Measurements from ENCODE around the gene BGN. TPM values are rescaled to one million over a fixed set of nuclear protein-coding genes. Genes with fewer than 3 reads are reported as not detected.

The BGN gene
- total and polyA plus RNA-seq, 4 experiments from 2014 or later = not detected

- Mint-ChIP-seq H3K27ac (no peak overlapping the region), H3K27me3 (no peaks in the 10 kb centered on the region), H3K4me1 (no peaks in the 10 kb centered on the region), H3K9me3 (no peaks in the 10 kb centered on the region), H3K36me3 (no peaks in the 10 kb centered on the region), H3K4me3 (no peak overlapping the region)
- no peaks in the 10 kb centered on the region for H3K36me3 ChIP-seq (ENCODE audit: insufficient read depth, low read length)
- H3K27ac ChIP-seq (ENCODE audit: low read depth, low read length) = no peak overlapping the region
- ChIA-PET POLR2A (ENCODE audit: partially characterized antibody) (no interaction called here), CTCF (ENCODE audit: partially characterized antibody) (no interaction called here)
- H3K27me3 ChIP-seq (ENCODE audit: insufficient read depth, low read length) = no peaks in the 10 kb centered on the region
- H3K4me1 ChIP-seq (ENCODE audit: insufficient read depth, low read length) = no peaks in the 10 kb centered on the region
- no peak for DNase-seq
- H3K9me3 ChIP-seq (ENCODE audit: control insufficient read depth in 1 of 2, low read length in 2 of 2) = no peaks in the 10 kb centered on the region
- intact Hi-C loops (cut with micrococcal nuclease) = no loop called here
- H3K4me3 ChIP-seq (ENCODE audit: low read length in 2 of 2) = no peak overlapping the region
These were observed 9.2 kb upstream of the BGN start for GRCh38 chrX:153485396-153486080.

GRCh38 chrX:153486171-153486570 is 8.6 kb upstream of the BGN start:
- no peaks in the 10 kb centered on the region for H3K27me3 Mint-ChIP-seq
- Histone ChIP-seq H3K9me3 (ENCODE audit: control insufficient read depth in 1 of 2, low read length in 2 of 2) (no peaks in the 10 kb centered on the region), H3K4me3 (ENCODE audit: low read length in 2 of 2) (no peak overlapping the region), H3K36me3 (ENCODE audit: insufficient read depth, low read length) (no peaks in the 10 kb centered on the region), H3K27ac (ENCODE audit: low read depth, low read length) (no peak overlapping the region), H3K27me3 (ENCODE audit: insufficient read depth, low read length) (no peaks in the 10 kb centered on the region), H3K4me1 (ENCODE audit: insufficient read depth, low read length) (no peaks in the 10 kb centered on the region)
- no peak overlapping the region for H3K27ac Mint-ChIP-seq
- intact Hi-C loops (cut with micrococcal nuclease) = no loop called here
- ChIA-PET POLR2A (ENCODE audit: partially characterized antibody) (no interaction called here), CTCF (ENCODE audit: partially characterized antibody) (no interaction called here)
- no peaks in the 10 kb centered on the region for H3K4me1 Mint-ChIP-seq
- no peak for DNase-seq
- no peak overlapping the region for H3K4me3 Mint-ChIP-seq
- no peaks in the 10 kb centered on the region for H3K9me3 Mint-ChIP-seq
- no peaks in the 10 kb centered on the region for H3K36me3 Mint-ChIP-seq

DNA sequence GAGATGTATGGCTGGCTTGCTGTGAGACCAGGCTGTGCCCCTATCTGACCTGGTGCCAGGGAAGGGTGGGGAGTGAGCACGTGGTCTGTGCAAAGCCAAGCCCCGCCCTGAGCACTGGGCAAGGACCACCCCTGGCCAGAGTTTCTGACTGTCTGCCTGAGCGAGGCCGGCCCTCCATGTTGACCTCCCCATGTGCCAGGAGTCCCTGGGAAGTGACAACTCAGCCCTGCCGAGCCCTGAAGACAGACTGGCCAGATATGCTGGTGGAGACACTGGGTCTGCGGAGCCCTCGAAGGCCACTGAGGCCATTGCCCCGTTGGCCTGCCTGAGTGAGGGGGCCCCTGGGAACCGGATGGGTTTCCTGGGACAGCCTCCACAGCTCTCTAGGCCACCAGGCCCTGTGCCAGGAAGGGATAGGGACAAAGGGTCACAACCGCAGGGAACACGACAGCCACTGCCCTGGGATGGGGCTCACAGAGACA is 7.1 kb upstream of the BGN start:
- Histone ChIP-seq H3K4me3 (ENCODE audit: low read length in 2 of 2) (no peak overlapping the region), H3K9me3 (ENCODE audit: control insufficient read depth in 1 of 2, low read length in 2 of 2) (no peaks in the 10 kb centered on the region), H3K36me3 (ENCODE audit: insufficient read depth, low read length) (no peaks in the 10 kb centered on the region), H3K27me3 (ENCODE audit: insufficient read depth, low read length) (no peaks in the 10 kb centered on the region), H3K27ac (ENCODE audit: low read depth, low read length) (no peak overlapping the region), H3K4me1 (ENCODE audit: insufficient read depth, low read length) (no peaks in the 10 kb centered on the region)
- Mint-ChIP-seq H3K27me3 (no peaks in the 10 kb centered on the region), H3K36me3 (no peaks in the 10 kb centered on the region), H3K4me3 (no peak overlapping the region), H3K9me3 (no peaks in the 10 kb centered on the region), H3K27ac (no peak overlapping the region), H3K4me1 (no peaks in the 10 kb centered on the region)
- POLR2A ChIA-PET (ENCODE audit: partially characterized antibody) = no interaction called here
- DNase-seq = no peak
- intact Hi-C loops (cut with micrococcal nuclease) = no loop called here
- CTCF ChIA-PET (ENCODE audit: partially characterized antibody) = no interaction called here

- intact Hi-C loops (cut with micrococcal nuclease) = no loop called here
- CTCF ChIA-PET (ENCODE audit: partially characterized antibody) = no interaction called here
- no peak for DNase-seq
- Histone ChIP-seq H3K27ac (ENCODE audit: low read depth, low read length) (no peak overlapping the region), H3K27me3 (ENCODE audit: insufficient read depth, low read length) (no peaks in the 10 kb centered on the region), H3K36me3 (ENCODE audit: insufficient read depth, low read length) (no peaks in the 10 kb centered on the region), H3K4me1 (ENCODE audit: insufficient read depth, low read length) (no peaks in the 10 kb centered on the region), H3K9me3 (ENCODE audit: control insufficient read depth in 1 of 2, low read length in 2 of 2) (no peaks in the 10 kb centered on the region), H3K4me3 (ENCODE audit: low read length in 2 of 2) (no peak overlapping the region)
- no peaks in the 10 kb centered on the region for H3K4me1 Mint-ChIP-seq
- H3K9me3 Mint-ChIP-seq = no peaks in the 10 kb centered on the region
- POLR2A ChIA-PET (ENCODE audit: partially characterized antibody) = no interaction called here
- no peaks in the 10 kb centered on the region for H3K27me3 Mint-ChIP-seq
- H3K27ac Mint-ChIP-seq = no peak overlapping the region
- H3K36me3 Mint-ChIP-seq = no peaks in the 10 kb centered on the region
- H3K4me3 Mint-ChIP-seq = no peak overlapping the region
These were observed 6.4 kb upstream of the BGN start for GRCh38 chrX:153488231-153488914.

- DNase-seq = no peak
- H3K27ac Mint-ChIP-seq = no peak overlapping the region
- POLR2A ChIA-PET (ENCODE audit: partially characterized antibody) = no interaction called here
- Histone ChIP-seq H3K4me1 (ENCODE audit: insufficient read depth, low read length) (no peaks in the 10 kb centered on the region), H3K36me3 (ENCODE audit: insufficient read depth, low read length) (no peaks in the 10 kb centered on the region), H3K27ac (ENCODE audit: low read depth, low read length) (no peak overlapping the region), H3K27me3 (ENCODE audit: insufficient read depth, low read length) (no peaks in the 10 kb centered on the region), H3K9me3 (ENCODE audit: control insufficient read depth in 1 of 2, low read length in 2 of 2) (no peaks in the 10 kb centered on the region), H3K4me3 (ENCODE audit: low read length in 2 of 2) (no peak overlapping the region)
- no peaks in the 10 kb centered on the region for H3K27me3 Mint-ChIP-seq
- intact Hi-C loops (cut with micrococcal nuclease) = no loop called here
- CTCF ChIA-PET (ENCODE audit: partially characterized antibody) = interaction anchor here (2.5 kb wide), 1 partner anchor 17 kb away, joined by 11 read pairs; no protein-coding TSS in a partner anchor
- no peaks in the 10 kb centered on the region for H3K9me3 Mint-ChIP-seq
- H3K4me3 Mint-ChIP-seq = no peak overlapping the region
- H3K36me3 Mint-ChIP-seq = no peaks in the 10 kb centered on the region
- no peaks in the 10 kb centered on the region for H3K4me1 Mint-ChIP-seq
These were observed 4.4 kb upstream of the BGN start for GRCh38 chrX:153490217-153490930.

DNA sequence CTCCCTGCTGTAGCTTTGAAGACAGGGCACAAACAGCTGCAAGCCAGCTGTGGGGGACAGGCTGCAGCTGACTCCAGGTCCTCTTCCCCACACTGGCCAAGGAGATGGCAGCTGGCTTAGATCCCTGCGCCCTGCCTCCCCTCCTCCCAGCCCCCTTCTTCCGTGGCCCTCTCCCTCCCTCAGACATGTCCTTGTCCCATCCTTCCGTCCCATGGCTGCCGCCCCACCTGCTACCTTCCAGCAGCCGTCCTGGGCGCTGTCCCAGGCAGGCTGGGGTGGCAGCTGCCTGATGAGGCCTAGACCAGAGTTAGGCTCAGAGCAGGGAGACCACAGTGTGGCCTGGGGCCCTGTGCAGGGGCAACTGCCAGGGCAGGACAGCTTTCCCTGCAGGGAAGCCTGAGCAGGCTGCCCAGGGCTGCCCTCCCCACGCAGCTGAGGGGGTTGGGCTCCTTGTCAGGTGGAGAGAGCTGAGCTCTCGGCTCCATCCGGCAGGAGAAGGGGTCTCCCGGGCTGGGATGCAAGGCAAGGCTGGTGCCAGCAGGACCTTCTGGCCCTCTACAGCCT is 3.3 kb upstream of the BGN start:
- ChIA-PET CTCF (ENCODE audit: partially characterized antibody) (interaction anchor here (1.0 to 2.5 kb wide), 2 partner anchors 16 to 48 kb away, joined by 3 to 11 read pairs; no protein-coding TSS in a partner anchor), POLR2A (ENCODE audit: partially characterized antibody) (no interaction called here)

GRCh38 chrX:153491918-153492317 is 2.9 kb upstream of the BGN start:
- CTCF ChIA-PET (ENCODE audit: partially characterized antibody) = interaction anchor here (1.0 to 2.5 kb wide), 2 partner anchors 15 to 48 kb away, joined by 3 to 11 read pairs; no protein-coding TSS in a partner anchor
- Mint-ChIP-seq H3K27me3 (no peaks in the 10 kb centered on the region), H3K27ac (no peak overlapping the region), H3K4me3 (no peak overlapping the region), H3K9me3 (no peaks in the 10 kb centered on the region), H3K4me1 (no peaks in the 10 kb centered on the region), H3K36me3 (no peaks in the 10 kb centered on the region)
- no peak overlapping the region for H3K27ac ChIP-seq (ENCODE audit: low read depth, low read length)
- DNase-seq = no peak
- POLR2A ChIA-PET (ENCODE audit: partially characterized antibody) = no interaction called here
- no peaks in the 10 kb centered on the region for H3K36me3 ChIP-seq (ENCODE audit: insufficient read depth, low read length)
- H3K4me3 ChIP-seq (ENCODE audit: low read length in 2 of 2) = no peak overlapping the region
- no peaks in the 10 kb centered on the region for H3K9me3 ChIP-seq (ENCODE audit: control insufficient read depth in 1 of 2, low read length in 2 of 2)
- intact Hi-C loops (cut with micrococcal nuclease) = no loop called here
- H3K27me3 ChIP-seq (ENCODE audit: insufficient read depth, low read length) = no peaks in the 10 kb centered on the region
- H3K4me1 ChIP-seq (ENCODE audit: insufficient read depth, low read length) = no peaks in the 10 kb centered on the region

More for the DNA sequence above, 3.3 kb upstream of the BGN start:
- H3K36me3 ChIP-seq (ENCODE audit: insufficient read depth, low read length) = no peaks in the 10 kb centered on the region
- H3K27ac ChIP-seq (ENCODE audit: low read depth, low read length) = no peak overlapping the region
- no peak for DNase-seq
- no peaks in the 10 kb centered on the region for H3K9me3 ChIP-seq (ENCODE audit: control insufficient read depth in 1 of 2, low read length in 2 of 2)
- Mint-ChIP-seq H3K9me3 (no peaks in the 10 kb centered on the region), H3K4me3 (no peak overlapping the region), H3K36me3 (no peaks in the 10 kb centered on the region), H3K27ac (no peak overlapping the region), H3K4me1 (no peaks in the 10 kb centered on the region), H3K27me3 (no peaks in the 10 kb centered on the region)
- no peaks in the 10 kb centered on the region for H3K4me1 ChIP-seq (ENCODE audit: insufficient read depth, low read length)
- no peaks in the 10 kb centered on the region for H3K27me3 ChIP-seq (ENCODE audit: insufficient read depth, low read length)
- intact Hi-C loops (cut with micrococcal nuclease) = no loop called here
- no peak overlapping the region for H3K4me3 ChIP-seq (ENCODE audit: low read length in 2 of 2)

All from CD4-positive, alpha-beta memory T cell (primary cell).